Stimulated activated CD8-positive, alpha-beta memory T cell treated with anti-CD3 and anti-CD28 coated beads, Interleukin-7, amount 100 ng/mL, for 24 hours (primary cell): ENCODE measurements around the gene GPATCH2L.
A peak's percentile ranks its signal among the peaks of the same experiment; 100 is the strongest.

Experiments used
- DNase-seq: peaks from one replicate; pipeline ENCODE4 v3.0.0-alpha.2; 2020; ENCODE audit warnings: low read depth

GPATCH2L gene

GRCh38 chr14:76136476-76137110 lies 15.1 kb upstream of the GPATCH2L start:
- DNase-seq, result no peak

DNA sequence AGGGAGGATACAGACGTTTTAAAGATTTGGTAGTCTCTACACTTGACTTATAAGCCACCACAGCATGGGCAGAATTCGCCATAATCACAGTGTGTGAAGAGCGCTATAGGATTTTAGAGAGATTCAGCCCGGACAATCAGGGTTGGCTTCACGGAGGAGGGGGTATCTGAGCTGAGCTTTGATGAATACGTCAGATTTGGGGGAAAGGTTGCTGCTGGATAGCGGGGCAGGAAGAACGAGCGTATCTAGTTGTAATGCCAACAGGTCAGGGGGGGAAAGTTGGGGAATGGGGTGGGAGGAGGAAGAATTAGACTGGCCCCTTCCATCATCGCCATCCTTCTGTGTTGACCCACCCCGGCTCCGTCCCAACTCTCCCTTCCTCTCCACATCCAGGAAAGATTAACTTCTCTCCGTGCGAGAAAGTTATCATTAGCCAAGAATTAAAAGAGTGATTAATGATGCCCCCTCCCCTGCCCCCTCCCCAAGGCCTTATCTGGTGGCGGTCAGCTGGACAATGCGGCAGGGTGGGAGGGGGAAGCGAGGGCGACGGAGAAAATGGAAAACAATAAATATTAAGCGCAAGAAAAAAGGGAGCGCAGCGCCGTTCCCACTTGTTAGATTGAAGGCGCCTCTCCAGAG lies 13.5 kb upstream of the GPATCH2L start:
- DNase-seq, result no peak

DNA sequence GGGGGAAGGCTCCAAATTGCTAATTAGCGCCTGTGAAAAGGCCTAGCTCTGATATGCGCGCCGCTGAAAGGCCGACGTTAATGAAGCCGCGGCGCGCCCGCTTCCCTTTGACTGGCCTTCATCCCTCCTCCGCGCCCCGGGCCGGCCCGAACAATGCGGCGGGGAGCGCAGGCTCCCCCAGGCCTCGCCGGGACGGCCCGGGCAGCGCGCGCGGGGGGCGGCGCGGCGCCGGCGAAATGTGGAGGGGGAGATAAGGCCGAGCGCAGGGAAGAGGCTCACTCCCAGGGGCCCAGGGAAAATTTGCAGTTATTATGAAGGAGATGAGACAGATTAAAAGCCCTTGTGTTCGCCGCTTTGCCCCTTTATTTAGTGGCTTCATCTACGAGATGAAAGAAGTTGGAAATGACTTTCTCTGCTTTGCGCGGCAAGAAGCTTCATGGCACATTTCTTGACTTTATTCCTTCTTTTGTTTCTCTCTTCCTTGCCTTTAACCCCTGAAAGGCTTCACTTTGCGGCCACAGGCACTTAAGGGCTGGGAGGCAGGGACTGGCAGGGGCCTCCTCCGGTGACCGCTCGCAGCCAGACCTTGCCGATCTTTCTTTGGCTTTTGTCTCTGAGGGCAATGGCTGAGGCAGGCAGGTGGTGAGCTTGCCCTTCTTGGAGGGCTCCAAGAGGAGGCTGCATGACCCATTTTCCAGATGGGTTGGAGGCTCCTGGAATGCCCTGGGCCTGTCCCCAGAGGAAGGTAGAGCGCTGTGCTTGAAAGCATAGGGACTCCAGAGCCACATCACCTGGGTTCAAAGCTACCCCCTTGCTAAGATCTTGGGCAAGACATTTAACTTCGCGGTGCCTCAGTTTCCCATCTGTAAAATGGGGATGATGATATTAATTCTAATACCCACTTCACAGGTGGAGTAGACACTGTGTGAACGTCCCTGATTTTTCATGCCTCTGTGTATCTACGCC lies 12.7 kb upstream of the GPATCH2L start:
- no peak for DNase-seq

- DNase-seq, result no peak
These were observed 8.1 kb upstream of the GPATCH2L start for GRCh38 chr14:76143642-76144041.

DNA sequence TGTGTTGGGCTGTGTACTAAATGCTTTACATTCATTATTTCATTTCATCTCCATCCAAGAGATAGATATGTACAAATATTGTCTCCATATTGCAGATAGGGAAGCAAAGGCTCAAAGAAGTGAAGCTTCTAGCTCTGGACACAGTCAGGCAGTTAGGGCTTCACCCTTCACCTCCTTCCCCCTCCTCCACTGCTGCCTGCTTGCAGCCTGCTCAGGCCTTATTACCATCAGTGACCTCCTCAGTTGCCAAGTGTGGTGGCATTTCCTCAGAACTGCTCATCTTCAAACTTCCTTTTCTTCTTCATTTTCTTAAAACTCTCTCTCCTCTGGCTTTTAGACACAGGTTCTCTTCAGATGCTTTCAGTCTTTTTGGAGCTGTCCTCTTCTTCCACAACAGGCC lies 4.7 kb upstream of the GPATCH2L start:
- DNase-seq, result no peak

- no peak for DNase-seq
These were observed 2.5 kb upstream of the GPATCH2L start for GRCh38 chr14:76149196-76149595.

GRCh38 chr14:76152333-76152681 lies 585 bp downstream of the GPATCH2L start:
- peak; percentile 24 for DNase-seq

- no peak for DNase-seq
These were observed 2.2 kb downstream of the GPATCH2L start for GRCh38 chr14:76153919-76154318.

GRCh38 chr14:76154539-76155126 lies 2.9 kb downstream of the GPATCH2L start:
- DNase-seq, result no peak

GRCh38 chr14:76163668-76164363 lies 12.1 kb downstream of the GPATCH2L start:
- DNase-seq, result no peak

DNA sequence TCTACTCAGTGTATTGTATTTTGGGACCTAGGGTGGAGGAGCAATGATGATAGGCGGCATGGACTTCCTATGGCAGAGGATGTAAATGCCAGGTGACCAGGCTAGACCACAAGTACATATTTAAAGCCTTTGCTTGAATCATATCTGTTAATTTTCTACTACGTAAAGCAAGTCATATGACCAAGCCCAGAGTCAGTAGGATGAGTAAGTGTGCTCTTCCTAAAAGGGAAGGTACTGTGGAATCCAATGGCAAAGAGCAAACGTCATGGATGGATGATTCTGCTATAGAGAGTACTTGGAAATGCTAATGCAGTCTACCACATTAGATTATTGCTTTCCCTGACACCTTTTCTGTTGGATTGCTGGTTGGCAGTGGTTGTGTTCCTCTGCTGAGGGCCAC lies 16.8 kb downstream of the GPATCH2L start:
- no peak for DNase-seq

GRCh38 chr14:76169776-76170175 lies 18.1 kb downstream of the GPATCH2L start:
- DNase-seq, result no peak

- DNase-seq, result no peak
These were observed 23.3 kb downstream of the GPATCH2L start for GRCh38 chr14:76174982-76175381.

- no peak for DNase-seq
These were observed 24.2 kb downstream of the GPATCH2L start for GRCh38 chr14:76175942-76176341.

GRCh38 chr14:76181546-76181945 lies 29.8 kb downstream of the GPATCH2L start:
- no peak for DNase-seq

GRCh38 chr14:76186308-76187027 lies 34.7 kb downstream of the GPATCH2L start:
- DNase-seq, result no peak

- DNase-seq, result no peak
These were observed 39.6 kb downstream of the GPATCH2L start for GRCh38 chr14:76191297-76191696.

- no peak for DNase-seq
These were observed 42.0 kb downstream of the GPATCH2L start for GRCh38 chr14:76193696-76194095.

DNA sequence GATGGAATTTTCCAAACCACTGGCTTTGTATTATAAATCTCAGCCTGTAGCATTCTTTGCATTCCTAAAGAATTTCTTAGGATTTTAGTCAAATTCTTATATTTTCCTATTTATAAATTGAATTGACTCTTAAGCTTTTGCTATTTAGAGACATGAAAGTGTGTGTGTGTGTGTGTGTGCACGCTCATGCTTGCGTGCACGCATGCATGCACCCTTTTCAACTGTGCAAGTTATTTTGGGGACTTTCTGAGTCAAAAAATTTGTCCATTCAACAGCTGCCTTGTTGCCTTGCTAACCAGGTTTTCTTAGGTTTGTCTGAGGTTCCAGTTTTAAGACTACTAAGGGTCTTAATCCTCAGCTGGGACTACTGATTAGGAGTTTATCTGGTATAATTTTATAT lies 42.6 kb downstream of the GPATCH2L start:
- DNase-seq, result no peak

- no peak for DNase-seq
These were observed 43.3 kb downstream of the GPATCH2L start for GRCh38 chr14:76195003-76195402.

DNA sequence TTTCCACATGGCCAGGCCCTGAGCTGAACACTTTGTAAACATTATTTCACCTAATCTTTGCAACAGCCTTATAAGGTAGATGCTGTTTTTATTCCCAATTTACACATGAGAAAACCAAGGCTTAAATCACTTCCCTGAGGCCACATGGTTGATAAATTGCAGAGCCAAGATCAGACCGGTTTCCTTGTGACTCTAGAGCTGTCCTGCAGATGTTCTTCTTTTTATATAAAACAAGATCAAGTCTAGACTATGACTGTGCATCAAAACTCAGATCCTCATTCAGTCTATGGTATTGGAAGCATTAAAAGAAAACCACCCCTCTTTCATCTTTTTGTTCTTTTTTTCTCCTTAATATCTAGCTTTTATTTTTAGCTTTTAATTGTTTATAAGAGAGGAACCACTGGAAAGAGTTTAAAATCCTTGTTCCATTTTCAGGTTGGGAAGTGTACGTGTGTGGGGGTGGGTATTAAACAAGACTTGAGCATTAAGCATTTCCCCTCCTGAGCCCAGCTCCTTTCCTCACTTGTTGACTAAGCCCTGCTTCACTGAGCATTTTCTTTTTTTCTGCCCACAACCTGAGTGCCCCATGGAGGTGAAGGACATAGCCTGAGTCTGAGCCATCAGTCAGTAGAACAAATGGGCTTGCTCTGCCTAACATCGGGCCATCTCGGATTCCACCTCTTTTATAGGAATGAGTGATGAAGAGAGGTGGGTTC lies 45.4 kb downstream of the GPATCH2L start:
- no peak for DNase-seq
